Measurements from ENCODE around the gene EMC8.

DNA sequence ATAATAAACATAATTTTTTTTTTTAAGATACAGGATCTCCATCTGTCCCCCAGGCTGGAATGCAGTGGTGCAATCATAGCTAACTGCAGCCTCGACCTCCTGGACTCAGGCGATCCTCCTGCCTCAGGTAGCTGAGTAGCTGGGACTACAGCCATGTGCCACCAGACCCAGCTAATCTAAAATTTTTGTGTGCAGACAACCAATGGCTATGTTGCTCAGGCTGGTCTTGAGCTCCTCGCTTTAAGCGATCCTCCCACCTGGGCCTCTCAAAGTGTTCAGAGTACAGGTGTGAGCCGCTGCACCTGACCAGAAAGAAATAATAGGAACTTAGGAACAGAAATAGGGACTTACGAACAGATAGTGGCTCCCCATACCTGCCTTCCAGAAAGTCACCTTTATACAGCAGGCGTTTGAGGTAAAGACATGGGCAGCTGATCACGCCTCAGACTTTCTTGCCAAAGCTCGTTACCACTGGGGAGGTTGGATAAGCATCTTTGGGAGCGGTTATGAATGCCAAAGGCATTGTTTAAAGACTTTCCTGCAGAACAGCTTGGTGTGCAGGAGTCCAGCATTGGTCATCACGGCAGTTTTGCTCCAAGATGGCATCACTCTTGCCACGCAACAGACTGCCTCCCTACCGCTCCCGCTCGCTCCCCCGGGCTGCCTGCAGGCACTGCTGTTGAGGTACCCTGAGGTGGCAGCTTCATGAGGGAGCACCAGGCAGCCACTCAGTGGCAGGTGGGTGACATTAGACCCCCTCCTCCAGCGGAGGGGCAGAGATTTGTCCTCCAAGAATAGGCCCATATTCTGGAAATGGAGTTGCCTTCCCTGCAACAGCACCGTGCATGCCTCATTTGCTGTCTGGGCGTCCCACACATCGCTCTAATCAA, 13.7 kb upstream of the EMC8 start:
- TF ChIP-seq KDM5A (IDR thresholded peaks at IDR 0.05; ENCODE audit: low read length), result no peak
- TF ChIP-seq, protein P1, sequence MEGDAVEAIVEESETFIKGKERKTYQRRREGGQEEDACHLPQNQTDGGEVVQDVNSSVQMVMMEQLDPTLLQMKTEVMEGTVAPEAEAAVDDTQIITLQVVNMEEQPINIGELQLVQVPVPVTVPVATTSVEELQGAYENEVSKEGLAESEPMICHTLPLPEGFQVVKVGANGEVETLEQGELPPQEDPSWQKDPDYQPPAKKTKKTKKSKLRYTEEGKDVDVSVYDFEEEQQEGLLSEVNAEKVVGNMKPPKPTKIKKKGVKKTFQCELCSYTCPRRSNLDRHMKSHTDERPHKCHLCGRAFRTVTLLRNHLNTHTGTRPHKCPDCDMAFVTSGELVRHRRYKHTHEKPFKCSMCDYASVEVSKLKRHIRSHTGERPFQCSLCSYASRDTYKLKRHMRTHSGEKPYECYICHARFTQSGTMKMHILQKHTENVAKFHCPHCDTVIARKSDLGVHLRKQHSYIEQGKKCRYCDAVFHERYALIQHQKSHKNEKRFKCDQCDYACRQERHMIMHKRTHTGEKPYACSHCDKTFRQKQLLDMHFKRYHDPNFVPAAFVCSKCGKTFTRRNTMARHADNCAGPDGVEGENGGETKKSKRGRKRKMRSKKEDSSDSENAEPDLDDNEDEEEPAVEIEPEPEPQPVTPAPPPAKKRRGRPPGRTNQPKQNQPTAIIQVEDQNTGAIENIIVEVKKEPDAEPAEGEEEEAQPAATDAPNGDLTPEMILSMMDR (IDR thresholded peaks at IDR 0.05; ENCODE audit: control extremely low read depth in 1 of 3, insufficient read depth in 1 of 3, low read depth in 1 of 3, low read length in 3 of 3), result no peak
- TF ChIP-seq CHD2 (IDR thresholded peaks at IDR 0.05; ENCODE audit: low read length), result no peak
- no peak for TF ChIP-seq POLR2AphosphoS5 (IDR thresholded peaks at IDR 0.05; ENCODE audit: low read depth, low read length)
- no peak for TF ChIP-seq POLR2A (IDR thresholded peaks at IDR 0.05; ENCODE audit: control extremely low read depth in 1 of 2, low read depth in 2 of 2, low read length in 2 of 2)
- TF ChIP-seq, protein P2, sequence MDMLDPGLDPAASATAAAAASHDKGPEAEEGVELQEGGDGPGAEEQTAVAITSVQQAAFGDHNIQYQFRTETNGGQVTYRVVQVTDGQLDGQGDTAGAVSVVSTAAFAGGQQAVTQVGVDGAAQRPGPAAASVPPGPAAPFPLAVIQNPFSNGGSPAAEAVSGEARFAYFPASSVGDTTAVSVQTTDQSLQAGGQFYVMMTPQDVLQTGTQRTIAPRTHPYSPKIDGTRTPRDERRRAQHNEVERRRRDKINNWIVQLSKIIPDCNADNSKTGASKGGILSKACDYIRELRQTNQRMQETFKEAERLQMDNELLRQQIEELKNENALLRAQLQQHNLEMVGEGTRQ (IDR thresholded peaks at IDR 0.05; ENCODE audit: low read length), result no peak
- TF ChIP-seq NRF1 (IDR thresholded peaks at IDR 0.05; ENCODE audit: low read depth, low read length), result no peak
- no peak for TF ChIP-seq EGR1 (IDR thresholded peaks at IDR 0.05; ENCODE audit: borderline replicate concordance, low read depth, low read length)
- TF ChIP-seq, protein P3, sequence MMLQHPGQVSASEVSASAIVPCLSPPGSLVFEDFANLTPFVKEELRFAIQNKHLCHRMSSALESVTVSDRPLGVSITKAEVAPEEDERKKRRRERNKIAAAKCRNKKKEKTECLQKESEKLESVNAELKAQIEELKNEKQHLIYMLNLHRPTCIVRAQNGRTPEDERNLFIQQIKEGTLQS (IDR thresholded peaks at IDR 0.05; ENCODE audit: insufficient read depth, low read depth, low read length), result no peak
- TF ChIP-seq EP300 (IDR thresholded peaks at IDR 0.05; ENCODE audit: borderline replicate concordance in 1 of 2, low read depth in 2 of 2, low read length in 2 of 2), result no peak
- no peak for TF ChIP-seq EZH2 (IDR thresholded peaks at IDR 0.05; ENCODE audit: low read depth, low read length, severe bottlenecking)
- no peak for TF ChIP-seq FOSL1 (IDR thresholded peaks at IDR 0.05; ENCODE audit: insufficient read depth, low read depth, low read length)
- TF ChIP-seq GTF2F1 (IDR thresholded peaks at IDR 0.05; ENCODE audit: borderline replicate concordance, low read depth, low read length), result no peak
- TF ChIP-seq JUND (IDR thresholded peaks at IDR 0.05; ENCODE audit: low read length), result no peak

Measured in H1 (cell line).